OCI-LY1 (cell line): ENCODE results near the gene AIFM3.

Experiments used
- H2AFZ ChIP-seq: fragments of 200-600 bp; sonication (generic), shearing (Covaris generic); 2 replicates; pipeline ENCODE4 v1.6.0; 2014; ENCODE audit warnings: antibody characterized with exemption, mild to moderate bottlenecking, low read length
- H3F3A ChIP-seq: fragments of 200-600 bp; sonication (generic), shearing (Covaris generic); 2 replicates; pipeline ENCODE4 v1.6.0; 2014; ENCODE audit warnings: mild to moderate bottlenecking, antibody characterized with exemption, low read length, moderate library complexity; ENCODE audit not compliant: insufficient read depth
- H3K27ac ChIP-seq: fragments of 200-600 bp; sonication (generic); 2 replicates; pipeline ENCODE4 v1.5.1; 2014; ENCODE audit warnings: low read length, mixed run types, mild to moderate bottlenecking, low read depth; ENCODE audit not compliant: poor library complexity, severe bottlenecking
- H3K27me3 ChIP-seq: fragments of 200-600 bp; sonication (generic); 2 replicates; pipeline ENCODE4 v1.6.0; 2014; ENCODE audit warnings: antibody characterized with exemption, mild to moderate bottlenecking, low read length, moderate library complexity; ENCODE audit not compliant: insufficient read depth
- H3K36me3 ChIP-seq: fragments of 200-600 bp; sonication (generic); 2 replicates; pipeline ENCODE4 v1.6.1; 2014; ENCODE audit warnings: mild to moderate bottlenecking, antibody characterized with exemption, low read length, moderate library complexity, mixed read lengths; ENCODE audit not compliant: insufficient read depth
- H3K4me1 ChIP-seq: fragments of 200-600 bp; sonication (generic); 2 replicates; pipeline ENCODE4 v1.5.1; 2014; ENCODE audit warnings: mild to moderate bottlenecking, low read length, moderate library complexity; ENCODE audit not compliant: insufficient read depth, severe bottlenecking
- H3K4me2 ChIP-seq: fragments of 200-600 bp; sonication (generic), shearing (Covaris generic); 2 replicates; pipeline ENCODE4 v1.6.1; 2014; ENCODE audit warnings: low read length
- H3K4me3 ChIP-seq: fragments of 200-600 bp; sonication (generic); 2 replicates; pipeline ENCODE4 v1.5.1; 2014; ENCODE audit warnings: low read length, low read depth, mild to moderate bottlenecking, mixed read lengths; ENCODE audit not compliant: poor library complexity, severe bottlenecking
- H3K79me2 ChIP-seq: fragments of 200-600 bp; shearing (Covaris generic); 2 replicates; pipeline ENCODE4 v1.6.1; 2016; ENCODE audit warnings: mixed run types, low read length, mixed read lengths; ENCODE audit not compliant: insufficient read depth
- H3K9ac ChIP-seq: fragments of 200-600 bp; sonication (generic), shearing (Covaris generic); 2 replicates; pipeline ENCODE4 v1.6.1; 2014; ENCODE audit warnings: mild to moderate bottlenecking, low read length, mixed read lengths
- H3K9me2 ChIP-seq: fragments of 200-600 bp; sonication (generic), shearing (Covaris generic); 2 replicates; pipeline ENCODE4 v1.6.1; 2014; ENCODE audit warnings: low read depth, mild to moderate bottlenecking, low read length, mixed read lengths
- H3K9me3 ChIP-seq: fragments of 200-600 bp; shearing (Covaris generic); 2 replicates; pipeline ENCODE4 v1.6.1; 2014; ENCODE audit warnings: low read length, mixed read lengths
- H4K20me1 ChIP-seq: fragments of 200-600 bp; sonication (generic), shearing (Covaris generic); 2 replicates; pipeline ENCODE4 v1.6.0; 2016; ENCODE audit warnings: mild to moderate bottlenecking, low read length; ENCODE audit not compliant: insufficient read depth
- CTCF ChIP-seq: fragments of 200-600 bp; sonication (generic), shearing (Covaris generic); IDR thresholded peaks from 2 replicates; pipeline ENCODE4 v1.5.1; 2017; ENCODE audit warnings: mild to moderate bottlenecking, antibody characterized with exemption, low read length, moderate library complexity, mixed read lengths
- EZH2 ChIP-seq: fragments of 200-600 bp; sonication (generic), shearing (Covaris generic); IDR thresholded peaks from 2 replicates; pipeline ENCODE4 v1.8.0; 2017; ENCODE audit warnings: borderline replicate concordance, mixed run types, mild to moderate bottlenecking, antibody characterized with exemption, low read length, moderate library complexity, mixed read lengths

AIFM3 gene

GRCh38 chr22:20960609-20961008 is 6.4 kb upstream of the AIFM3 start:
- Histone ChIP-seq H3K9ac (no peak overlapping the region), H3F3A (no peaks in the 10 kb centered on the region), H3K36me3 (no peaks in the 10 kb centered on the region), H3K27me3 (peaks cover 18% of the 10 kb centered on the region; the same call in 1 of the 2 replicates), H3K27ac (no peak overlapping the region), H3K4me2 (no peak overlapping the region), H2AFZ (no peak overlapping the region), H4K20me1 (no peaks in the 10 kb centered on the region), H3K4me1 (no peaks in the 10 kb centered on the region), H3K9me2 (no peaks in the 10 kb centered on the region), H3K9me3 (no peaks in the 10 kb centered on the region), H3K79me2 (no peaks in the 10 kb centered on the region), H3K4me3 (no peak overlapping the region)
- no peak for TF ChIP-seq CTCF
- TF ChIP-seq EZH2, result no peak

- H4K20me1 ChIP-seq, result no peaks in the 10 kb centered on the region
- H3K27me3 ChIP-seq, result peaks cover 24% of the 10 kb centered on the region; the same call in 1 of the 2 replicates
- no peaks in the 10 kb centered on the region for H3K79me2 ChIP-seq
- no peak overlapping the region for H2AFZ ChIP-seq
- TF ChIP-seq EZH2 (no peak), CTCF (no peak)
- H3K36me3 ChIP-seq, result no peaks in the 10 kb centered on the region
- no peak overlapping the region for H3K9ac ChIP-seq
- no peak overlapping the region for H3K27ac ChIP-seq
- H3K9me2 ChIP-seq, result no peaks in the 10 kb centered on the region
- no peaks in the 10 kb centered on the region for H3K9me3 ChIP-seq
- no peaks in the 10 kb centered on the region for H3K4me1 ChIP-seq
- no peak overlapping the region for H3K4me3 ChIP-seq
- H3F3A ChIP-seq, result no peaks in the 10 kb centered on the region
- no peak overlapping the region for H3K4me2 ChIP-seq
These were observed 4.5 kb upstream of the AIFM3 start for GRCh38 chr22:20962491-20962945.

GRCh38 chr22:20963201-20964052 is 3.6 kb upstream of the AIFM3 start:
- peaks cover 23% of the 10 kb centered on the region; the same call in 1 of the 2 replicates for H3K27me3 ChIP-seq

More at GRCh38 chr22:20963201-20964052, 3.6 kb upstream of the AIFM3 start:
- no peak for TF ChIP-seq CTCF
- no peak for TF ChIP-seq EZH2
- no peaks in the 10 kb centered on the region for H3K79me2 ChIP-seq
- no peaks in the 10 kb centered on the region for H4K20me1 ChIP-seq
- H2AFZ ChIP-seq, result no peak overlapping the region
- no peak overlapping the region for H3K9ac ChIP-seq
- no peaks in the 10 kb centered on the region for H3K9me2 ChIP-seq
- no peaks in the 10 kb centered on the region for H3F3A ChIP-seq
- no peak overlapping the region for H3K4me3 ChIP-seq
- H3K4me1 ChIP-seq, result no peaks in the 10 kb centered on the region
- H3K36me3 ChIP-seq, result no peaks in the 10 kb centered on the region
- no peak overlapping the region for H3K27ac ChIP-seq
- no peak overlapping the region for H3K4me2 ChIP-seq
- no peaks in the 10 kb centered on the region for H3K9me3 ChIP-seq
